ENCODE results near the gene RXFP4. TPM values are rescaled to one million over a fixed set of nuclear protein-coding genes. Genes with fewer than 3 reads are reported as not detected.

RXFP4 gene
- total RNA-seq, 1 donor from 2014 or later: not detected

DNA sequence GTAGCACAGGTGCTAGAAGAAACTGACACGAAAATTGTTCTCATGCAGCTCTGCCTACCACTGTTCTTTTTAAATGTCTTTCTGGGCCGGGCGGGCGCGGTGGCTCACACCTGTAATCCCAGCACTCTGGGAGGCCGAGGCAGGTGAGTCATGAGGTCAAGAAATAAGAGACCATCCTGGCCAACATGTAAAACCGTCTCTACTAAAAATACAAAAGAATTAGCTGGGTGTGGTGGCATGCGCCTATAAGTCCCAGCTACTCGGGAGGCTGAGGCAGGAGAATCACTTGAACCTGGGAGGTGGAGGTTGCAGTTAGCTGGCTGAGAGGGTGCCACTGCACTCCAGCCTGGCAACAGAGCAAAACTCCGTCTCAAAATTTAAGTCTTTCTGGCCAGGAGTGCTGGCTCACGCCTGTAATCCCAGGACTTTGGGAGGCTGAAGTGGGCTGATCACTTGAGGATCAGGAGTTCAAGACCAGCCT is 29.3 kb upstream of the RXFP4 start:
- no peaks in the 10 kb centered on the region for H3K27me3 ChIP-seq (ENCODE audit: insufficient read depth, low read length)
- Mint-ChIP-seq H3K27ac (ENCODE audit: unreplicated experiment) (peak overlapping the region; percentile 94), H3K9me3 (ENCODE audit: unreplicated experiment) (no peaks in the 10 kb centered on the region), H3K4me3 (ENCODE audit: unreplicated experiment) (peak overlapping the region; percentile 91), H3K27me3 (ENCODE audit: low read depth, unreplicated experiment) (no peaks in the 10 kb centered on the region), H3K4me1 (ENCODE audit: low read depth, unreplicated experiment) (peaks cover 32% of the 10 kb centered on the region), H3K36me3 (ENCODE audit: low read depth, unreplicated experiment) (peaks cover 19% of the 10 kb centered on the region)
- no peaks in the 10 kb centered on the region for H3K9me3 ChIP-seq (ENCODE audit: insufficient read depth, low read depth, low read length)
- TF ChIP-seq, protein P1, sequence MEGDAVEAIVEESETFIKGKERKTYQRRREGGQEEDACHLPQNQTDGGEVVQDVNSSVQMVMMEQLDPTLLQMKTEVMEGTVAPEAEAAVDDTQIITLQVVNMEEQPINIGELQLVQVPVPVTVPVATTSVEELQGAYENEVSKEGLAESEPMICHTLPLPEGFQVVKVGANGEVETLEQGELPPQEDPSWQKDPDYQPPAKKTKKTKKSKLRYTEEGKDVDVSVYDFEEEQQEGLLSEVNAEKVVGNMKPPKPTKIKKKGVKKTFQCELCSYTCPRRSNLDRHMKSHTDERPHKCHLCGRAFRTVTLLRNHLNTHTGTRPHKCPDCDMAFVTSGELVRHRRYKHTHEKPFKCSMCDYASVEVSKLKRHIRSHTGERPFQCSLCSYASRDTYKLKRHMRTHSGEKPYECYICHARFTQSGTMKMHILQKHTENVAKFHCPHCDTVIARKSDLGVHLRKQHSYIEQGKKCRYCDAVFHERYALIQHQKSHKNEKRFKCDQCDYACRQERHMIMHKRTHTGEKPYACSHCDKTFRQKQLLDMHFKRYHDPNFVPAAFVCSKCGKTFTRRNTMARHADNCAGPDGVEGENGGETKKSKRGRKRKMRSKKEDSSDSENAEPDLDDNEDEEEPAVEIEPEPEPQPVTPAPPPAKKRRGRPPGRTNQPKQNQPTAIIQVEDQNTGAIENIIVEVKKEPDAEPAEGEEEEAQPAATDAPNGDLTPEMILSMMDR (IDR thresholded peaks at IDR 0.05; ENCODE audit: insufficient read depth, low read depth, low read length): no peak
- no peak for TF ChIP-seq EZH2 (IDR thresholded peaks at IDR 0.05; ENCODE audit: insufficient read depth, low read length)
- peak overlapping the region; percentile 78 for H3K27ac ChIP-seq (ENCODE audit: low read depth, low read length)
- H4K20me1 ChIP-seq (ENCODE audit: insufficient read depth, low read length): peaks cover 9% of the 10 kb centered on the region
- peaks cover 13% of the 10 kb centered on the region for H3K4me1 ChIP-seq (ENCODE audit: insufficient read depth, low read length)
- FAIRE-seq (no peak), DNase-seq (ENCODE audit: low read depth) (no peak)
- H3K4me3 ChIP-seq (ENCODE audit: insufficient read depth, low read depth, low read length): no peak overlapping the region
- H3K4me2 ChIP-seq (ENCODE audit: low read length): peak overlapping the region; percentile 96
- peaks cover 40% of the 10 kb centered on the region for H3K36me3 ChIP-seq (ENCODE audit: insufficient read depth, low read length)
- H3K79me2 ChIP-seq (ENCODE audit: insufficient read depth, low read length): peaks cover 34% of the 10 kb centered on the region
- H2AFZ ChIP-seq (ENCODE audit: low read depth, low read length): no peak overlapping the region
- no peak overlapping the region for H3K9ac ChIP-seq (ENCODE audit: low read length)

DNA sequence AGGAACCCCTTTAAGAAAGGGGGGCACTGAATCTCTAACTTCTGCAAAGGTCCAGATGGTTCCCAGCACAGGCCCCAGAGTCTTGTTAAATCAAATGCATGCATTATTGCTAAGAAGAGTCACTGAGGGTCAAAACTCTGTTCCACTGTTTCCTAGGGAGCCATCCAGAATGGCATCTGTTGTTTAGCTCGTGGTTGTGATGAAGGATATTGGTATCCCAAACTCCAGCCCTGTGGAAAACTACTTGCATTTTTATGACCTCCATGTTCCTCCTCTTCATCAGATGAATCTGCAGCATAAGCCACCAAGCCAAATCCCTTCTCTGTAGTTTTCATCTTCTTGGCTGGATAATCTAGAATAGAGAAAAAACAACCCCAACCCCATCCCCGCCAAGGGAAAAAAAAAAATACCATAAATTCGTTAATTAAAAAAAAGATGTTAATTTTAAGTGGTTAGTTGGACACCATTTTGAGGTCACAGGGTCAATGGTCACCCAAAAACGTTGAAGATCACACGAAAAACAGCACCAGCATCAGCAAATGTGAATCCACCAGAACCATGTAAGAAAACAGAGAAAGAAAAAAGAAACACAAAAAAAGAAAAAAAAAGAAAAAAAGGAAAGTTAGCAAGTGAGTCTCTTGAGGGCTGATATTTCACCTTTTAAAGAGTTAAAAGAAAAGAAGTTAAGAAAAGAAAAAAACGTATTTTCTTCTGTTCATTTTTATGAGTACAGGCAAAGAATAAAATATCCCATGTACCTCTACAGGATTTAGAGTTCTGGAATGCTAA is 27.3 kb upstream of the RXFP4 start:
- Mint-ChIP-seq H3K27ac (ENCODE audit: unreplicated experiment) (peak overlapping the region; percentile 77), H3K4me1 (ENCODE audit: low read depth, unreplicated experiment) (peaks cover 32% of the 10 kb centered on the region), H3K4me3 (ENCODE audit: unreplicated experiment) (peak overlapping the region; percentile 74), H3K9me3 (ENCODE audit: unreplicated experiment) (no peaks in the 10 kb centered on the region), H3K36me3 (ENCODE audit: low read depth, unreplicated experiment) (peaks cover 16% of the 10 kb centered on the region), H3K27me3 (ENCODE audit: low read depth, unreplicated experiment) (no peaks in the 10 kb centered on the region)
- H3K4me1 ChIP-seq (ENCODE audit: insufficient read depth, low read length): peaks cover 13% of the 10 kb centered on the region
- peak overlapping the region; percentile 12 for H3K27ac ChIP-seq (ENCODE audit: low read depth, low read length)
- peaks cover 36% of the 10 kb centered on the region for H3K79me2 ChIP-seq (ENCODE audit: insufficient read depth, low read length)
- FAIRE-seq (no peak), DNase-seq (ENCODE audit: low read depth) (no peak)
- TF ChIP-seq, protein P1 (IDR thresholded peaks at IDR 0.05; ENCODE audit: insufficient read depth, low read depth, low read length): no peak
- TF ChIP-seq EZH2 (IDR thresholded peaks at IDR 0.05; ENCODE audit: insufficient read depth, low read length): no peak
- peaks cover 53% of the 10 kb centered on the region for H3K36me3 ChIP-seq (ENCODE audit: insufficient read depth, low read length)
- no peaks in the 10 kb centered on the region for H3K9me3 ChIP-seq (ENCODE audit: insufficient read depth, low read depth, low read length)
- no peak overlapping the region for H3K9ac ChIP-seq (ENCODE audit: low read length)
- no peaks in the 10 kb centered on the region for H3K27me3 ChIP-seq (ENCODE audit: insufficient read depth, low read length)
- no peak overlapping the region for H3K4me2 ChIP-seq (ENCODE audit: low read length)
- H3K4me3 ChIP-seq (ENCODE audit: insufficient read depth, low read depth, low read length): no peak overlapping the region
- no peak overlapping the region for H2AFZ ChIP-seq (ENCODE audit: low read depth, low read length)
- H4K20me1 ChIP-seq (ENCODE audit: insufficient read depth, low read length): peaks cover 18% of the 10 kb centered on the region

DNA sequence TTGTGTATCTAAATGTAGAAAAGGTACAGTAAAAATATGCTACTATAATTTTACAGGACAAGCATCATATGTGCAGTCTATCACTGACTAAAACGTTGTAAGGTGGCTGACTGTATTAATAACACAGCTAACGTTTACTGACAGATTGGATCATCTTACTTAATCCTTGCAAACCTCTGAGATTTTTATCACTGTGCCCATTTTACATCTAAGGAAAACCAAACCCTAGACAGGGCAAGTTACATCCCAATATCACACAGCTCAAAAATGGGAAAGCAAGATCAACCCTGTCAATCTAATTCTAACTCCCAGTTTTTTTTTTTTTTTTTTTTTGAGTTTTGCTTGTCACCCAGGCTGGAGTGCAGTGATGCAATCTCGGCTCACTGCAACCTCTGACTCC is 22.8 kb upstream of the RXFP4 start:
- Histone ChIP-seq H3K27me3 (ENCODE audit: insufficient read depth, low read length) (no peaks in the 10 kb centered on the region), H3K4me2 (ENCODE audit: low read length) (no peak overlapping the region), H3K4me1 (ENCODE audit: insufficient read depth, low read length) (no peaks in the 10 kb centered on the region), H4K20me1 (ENCODE audit: insufficient read depth, low read length) (peaks cover 48% of the 10 kb centered on the region), H3K27ac (ENCODE audit: low read depth, low read length) (no peak overlapping the region), H3K4me3 (ENCODE audit: insufficient read depth, low read depth, low read length) (no peak overlapping the region), H2AFZ (ENCODE audit: low read depth, low read length) (no peak overlapping the region), H3K9me3 (ENCODE audit: insufficient read depth, low read depth, low read length) (no peaks in the 10 kb centered on the region), H3K9ac (ENCODE audit: low read length) (no peak overlapping the region), H3K36me3 (ENCODE audit: insufficient read depth, low read length) (peaks cover 81% of the 10 kb centered on the region), H3K79me2 (ENCODE audit: insufficient read depth, low read length) (peaks cover 53% of the 10 kb centered on the region)
- H3K4me1 Mint-ChIP-seq (ENCODE audit: low read depth, unreplicated experiment): peaks cover 17% of the 10 kb centered on the region
- H3K27me3 Mint-ChIP-seq (ENCODE audit: low read depth, unreplicated experiment): no peaks in the 10 kb centered on the region
- FAIRE-seq (no peak), DNase-seq (ENCODE audit: low read depth) (no peak)
- peaks cover 19% of the 10 kb centered on the region for H3K36me3 Mint-ChIP-seq (ENCODE audit: low read depth, unreplicated experiment)
- no peak overlapping the region for H3K4me3 Mint-ChIP-seq (ENCODE audit: unreplicated experiment)
- no peak overlapping the region for H3K27ac Mint-ChIP-seq (ENCODE audit: unreplicated experiment)
- no peaks in the 10 kb centered on the region for H3K9me3 Mint-ChIP-seq (ENCODE audit: unreplicated experiment)
- TF ChIP-seq, protein P1 (IDR thresholded peaks at IDR 0.05; ENCODE audit: insufficient read depth, low read depth, low read length): no peak
- TF ChIP-seq EZH2 (IDR thresholded peaks at IDR 0.05; ENCODE audit: insufficient read depth, low read length): no peak

Data from astrocyte (in vitro differentiated cells and primary cell).